HT1080 (cell line): Measurements from ENCODE around the gene EVI2A. TPM values are rescaled to one million over a fixed set of nuclear protein-coding genes. Genes with fewer than 3 reads are reported as not detected.

Experiments used
- DNase-seq: peaks from one replicate; pipeline ENCODE4 v3.0.0-alpha.2; 2015; ENCODE audit warnings: low read depth
- total RNA-seq: library from RNA; depleted of rRNA; stranded (reverse); fragments of >200 nt; shearing (Covaris generic); gene quantifications from 2 replicates; pipeline ENCODE4 v1.2.3, GENCODE V29; 2014; rRNA removed

The EVI2A gene
- total RNA-seq, 1 experiment from 2014 or later: 14.6 TPM

DNA sequence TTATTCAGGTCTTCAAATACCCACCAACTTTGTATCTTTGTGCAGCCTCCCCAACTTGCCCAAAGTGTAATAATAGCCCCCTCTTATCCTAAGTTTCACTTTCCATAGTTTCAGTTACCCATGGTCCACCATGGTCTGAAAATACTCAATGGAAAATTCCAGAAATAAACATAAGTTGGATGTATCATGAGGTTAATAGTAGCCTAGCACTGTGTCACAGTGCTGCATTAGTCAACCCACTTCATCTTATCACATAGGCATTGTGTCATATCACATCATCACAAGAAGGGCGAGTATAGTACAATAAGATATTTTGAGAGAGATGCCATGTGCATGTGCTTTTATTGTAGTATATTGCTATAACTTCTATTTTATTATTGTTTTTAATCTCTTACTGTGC lies 46.3 kb downstream of the EVI2A start:
- no peak for DNase-seq

- DNase-seq: no peak
Observed at GRCh38 chr17:31274252-31274651, 47.2 kb downstream of the EVI2A start.

DNA sequence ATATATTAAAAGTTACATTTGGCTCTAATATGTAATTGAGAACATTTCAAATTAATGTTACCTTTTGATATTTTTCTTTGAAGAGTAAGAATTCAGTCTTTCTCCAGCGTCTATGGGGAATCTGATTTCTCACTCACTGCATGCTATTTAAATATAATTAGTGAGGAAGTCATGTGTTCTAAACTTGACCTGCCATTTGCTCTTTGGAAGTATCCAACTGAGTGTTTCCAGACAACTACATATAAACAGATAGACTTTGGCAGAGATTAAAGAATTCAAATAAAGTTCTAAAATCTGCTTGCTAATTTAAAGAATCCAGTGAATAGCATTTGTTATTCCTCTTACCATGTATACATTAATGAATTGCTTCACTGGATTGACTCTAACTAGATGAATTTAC lies 47.9 kb downstream of the EVI2A start:
- DNase-seq: no peak

GRCh38 chr17:31272803-31273202 lies 48.6 kb downstream of the EVI2A start:
- DNase-seq: no peak

DNA sequence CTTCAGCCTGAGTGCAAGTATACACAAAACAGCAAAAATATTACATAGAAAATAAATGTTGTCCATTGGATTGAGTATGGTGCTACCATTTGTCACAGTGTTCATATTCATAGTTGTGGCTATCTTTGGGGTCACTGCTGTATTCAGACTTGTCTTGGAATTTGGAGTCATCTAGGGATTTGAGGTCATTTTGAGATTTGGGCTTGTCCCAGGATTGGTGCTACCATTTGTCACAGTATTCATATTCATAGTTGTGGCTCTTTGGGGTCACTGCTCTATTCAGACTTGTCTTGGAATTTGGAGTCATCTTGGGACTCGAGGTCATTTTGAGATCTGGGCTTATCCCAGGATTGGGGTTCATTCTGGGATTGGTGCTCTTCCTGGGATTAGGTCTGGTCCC lies 49.2 kb downstream of the EVI2A start:
- DNase-seq: no peak

DNA sequence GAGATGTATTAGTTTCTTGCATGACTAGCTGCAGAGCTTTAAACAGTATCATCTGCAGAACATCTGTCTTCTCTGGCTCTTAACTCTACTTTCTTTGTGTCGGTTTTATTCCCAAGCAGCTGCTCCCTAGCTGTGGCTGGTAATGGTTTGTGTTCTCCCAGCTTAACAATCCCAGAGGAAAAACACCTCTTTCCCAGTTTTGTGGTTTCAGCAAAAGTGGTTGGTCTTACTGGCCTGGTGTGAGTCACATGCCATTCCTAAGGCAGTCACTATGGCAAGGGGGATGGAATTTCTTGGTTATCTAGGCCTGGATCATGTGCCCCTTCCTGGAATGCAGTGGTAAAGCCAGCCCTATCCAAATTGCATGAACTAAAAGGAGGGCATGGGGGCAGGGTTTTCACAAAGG lies 51.8 kb downstream of the EVI2A start:
- DNase-seq: peak; percentile 99

- DNase-seq: no peak
Observed at GRCh38 chr17:31269036-31269577, 52.3 kb downstream of the EVI2A start.

Other genes with a start within 250 kb of the EVI2A start
- gene NF1, start 226.6 kb downstream of the EVI2A start, total RNA-seq: 12.7 and 17.5 TPM in 2 replicates
- gene OMG, start 24.4 kb downstream of the EVI2A start, total RNA-seq: 0.03 TPM in 1 of 2 replicates, not detected in the other
- 0.47 and 0.64 TPM in 2 replicates for gene EVI2B, start 7.6 kb downstream of the EVI2A start, total RNA-seq
- 0.03 and 0.10 TPM in 2 replicates for gene RAB11FIP4, start 70.1 kb upstream of the EVI2A start, total RNA-seq